Body of pancreas (tissue), 4 donors: ENCODE measurements around the gene CLINT1. TPM values are rescaled to one million over a fixed set of nuclear protein-coding genes. Genes with fewer than 3 reads are reported as not detected.

ENCODE experiments used
- ATAC-seq: fragments of 150-250 bp; one replicate; pipeline ENCODE4 v1.9.1; 2016
- DNase-seq, 4 donors: peaks; one replicate each; pipeline ENCODE4 v3.0.0-alpha.2; 2019
- H3K27ac ChIP-seq, 4 donors: fragments of 200-600 bp; sonication (generic); 1 replicate in 3 of 4; 2 replicates in 1 of 4; pipeline versions ENCODE4 v1.5.1 to v1.6.1; 2016 to 2019; ENCODE audit warnings: mild to moderate bottlenecking in 1 of 4, mixed read lengths in 1 of 4, moderate library complexity in 1 of 4
- H3K27me3 ChIP-seq, 2 donors: fragments of 200-600 bp; sonication (generic); one replicate each; pipeline ENCODE4 v1.6.0; 2016; ENCODE audit warnings: mild to moderate bottlenecking in 1 of 2
- H3K36me3 ChIP-seq, 2 donors: fragments of 200-600 bp; sonication (generic); replicated peaks in 1 of 2; 2 replicates each; pipeline ENCODE4 v1.5.1; 2016; ENCODE audit warnings: low read depth in 2 of 2; ENCODE audit not compliant: insufficient read depth in 1 of 2
- H3K4me1 ChIP-seq: fragments of 200-600 bp; sonication (generic); one replicate; pipeline ENCODE4 v1.6.0; 2016
- H3K4me3 ChIP-seq, 2 donors: fragments of 200-600 bp; sonication (generic); 1 replicate in 1 of 2; 2 replicates in 1 of 2; pipeline ENCODE4 v1.5.1; 2016 to 2019
- H3K9me3 ChIP-seq, 3 donors: fragments of 200-600 bp; sonication (generic); 1 replicate in 2 of 3; 2 replicates in 1 of 3; pipeline ENCODE4 v1.5.1; 2016
- CTCF ChIP-seq, 7 experiments: fragments of 450-650 bp in 4 of 7; fragments of 200-600 bp in 3 of 7; sonication (generic) in 3 of 7; IDR thresholded peaks; one replicate each; pipeline ENCODE4 v1.5.1; 2016 to 2019; ENCODE audit warnings: antibody characterized with exemption in 7 of 7
- POLR2A ChIP-seq, 3 donors: fragments of 450-650 bp; IDR thresholded peaks; one replicate each; pipeline ENCODE4 v1.6.1; 2016; ENCODE audit warnings: antibody characterized with exemption in 3 of 3, mild to moderate bottlenecking in 2 of 3
- WGBS, 2 donors: methylation state at CpG; one replicate each; pipeline ENCODE4 v1.1.5; 2017; 5-methylcytosine and 5-hydroxymethylcytosine counted together
- intact Hi-C: fragments of 100-400 bp; cut with DNase I; formaldehyde crosslinking; loops from one replicate; pipeline ENCODE4 v1.15.1; 2023
- total RNA-seq, 2 donors: library from RNA; depleted of rRNA; stranded (reverse); fragments of >200 nt; gene quantifications; one replicate each; pipeline ENCODE4 v1.1.0, GENCODE V29; 2016

The CLINT1 gene
- total RNA-seq, 2 donors from 2014 or later = 59.0 to 75.8 TPM

- Histone ChIP-seq H3K9me3 (no peaks in the 10 kb centered on the region), H3K27me3 (no peaks in the 10 kb centered on the region), H3K27ac (no peak overlapping the region), H3K4me1 (no peaks in the 10 kb centered on the region), H3K4me3 (no peak overlapping the region), H3K36me3 (no peaks in the 10 kb centered on the region)
- ATAC-seq (no peak), DNase-seq (no peak)
- intact Hi-C loops = no loop called here
- TF ChIP-seq CTCF (IDR thresholded peaks at IDR 0.05) (no peak), POLR2A (IDR thresholded peaks at IDR 0.05) (no peak)
- 86 to 94% methylated on average over 2 of the region's 2 CpGs for WGBS, 2 donors
Observed at GRCh38 chr5:157877821-157878220, 18.9 kb upstream of the CLINT1 start.

GRCh38 chr5:157874861-157875260 is 15.9 kb upstream of the CLINT1 start:
- WGBS, 2 donors = 82 to 90% methylated on average over 5 of the region's 5 CpGs

GRCh38 chr5:157870837-157871834 is 12.2 kb upstream of the CLINT1 start:
- WGBS, 2 donors = 51 to 53% methylated on average over 7 of the region's 7 CpGs
- TF ChIP-seq CTCF (IDR thresholded peaks at IDR 0.05) = no peak
- TF ChIP-seq POLR2A (IDR thresholded peaks at IDR 0.05) = no peak
- intact Hi-C loops = no loop called here
- ATAC-seq = peak; percentile 30
- H3K4me1 ChIP-seq = no peaks in the 10 kb centered on the region
- H3K27me3 ChIP-seq = no peaks in the 10 kb centered on the region
- peak overlapping the region in 1 of 4 donors; percentile 7 for H3K27ac ChIP-seq
- peaks cover 0 to 4% (median 0%) of the 10 kb centered on the region in 3 donors for H3K9me3 ChIP-seq
- H3K36me3 ChIP-seq = no peaks in the 10 kb centered on the region
- no peak for DNase-seq
- no peak overlapping the region for H3K4me3 ChIP-seq

More at GRCh38 chr5:157874861-157875260, 15.9 kb upstream of the CLINT1 start:
- Histone ChIP-seq H3K4me3 (no peak overlapping the region), H3K36me3 (no peaks in the 10 kb centered on the region), H3K9me3 (no peaks in the 10 kb centered on the region), H3K27me3 (no peaks in the 10 kb centered on the region), H3K4me1 (no peaks in the 10 kb centered on the region), H3K27ac (no peak overlapping the region)
- no peak for TF ChIP-seq POLR2A (IDR thresholded peaks at IDR 0.05)
- no peak for TF ChIP-seq CTCF (IDR thresholded peaks at IDR 0.05)
- intact Hi-C loops = no loop called here
- no peak for ATAC-seq
- no peak for DNase-seq

GRCh38 chr5:157867751-157868387 is 8.9 kb upstream of the CLINT1 start:
- 41 to 61% methylated on average over 4 of the region's 4 CpGs for WGBS, 2 donors
- no peak for DNase-seq
- Histone ChIP-seq H3K27me3 (no peaks in the 10 kb centered on the region), H3K36me3 (no peaks in the 10 kb centered on the region), H3K27ac (no peak overlapping the region), H3K4me1 (no peaks in the 10 kb centered on the region), H3K4me3 (no peak overlapping the region), H3K9me3 (peaks cover 0 to 4% (median 0%) of the 10 kb centered on the region in 3 donors)
- intact Hi-C loops = no loop called here
- no peak for ATAC-seq
- TF ChIP-seq CTCF (IDR thresholded peaks at IDR 0.05) (no peak), POLR2A (IDR thresholded peaks at IDR 0.05) (no peak)
